Gastrocnemius medialis (tissue), 4 donors: ENCODE results near the gene LAMC3.

Experiments
- POLR2A ChIP-seq, 2 donors: fragments of 450-650 bp; IDR thresholded peaks; one replicate each; pipeline ENCODE4 v1.6.1; 2017; ENCODE audit warnings: antibody characterized with exemption in 2 of 2, mild to moderate bottlenecking in 2 of 2, moderate library complexity in 2 of 2
- TF ChIP-seq, protein P1 (sequence below), 5 experiments: fragments of 450-650 bp in 3 of 5; fragments of 200-600 bp in 2 of 5; sonication (generic) in 2 of 5; IDR thresholded peaks in 4 of 5; conservative IDR thresholded peaks in 1 of 5; 1 replicate in 4 of 5; 2 replicates in 1 of 5; pipeline ENCODE4 v1.5.1; 2016 to 2019; ENCODE audit warnings: antibody characterized with exemption in 5 of 5, mild to moderate bottlenecking in 3 of 5, moderate library complexity in 3 of 5

DNA sequence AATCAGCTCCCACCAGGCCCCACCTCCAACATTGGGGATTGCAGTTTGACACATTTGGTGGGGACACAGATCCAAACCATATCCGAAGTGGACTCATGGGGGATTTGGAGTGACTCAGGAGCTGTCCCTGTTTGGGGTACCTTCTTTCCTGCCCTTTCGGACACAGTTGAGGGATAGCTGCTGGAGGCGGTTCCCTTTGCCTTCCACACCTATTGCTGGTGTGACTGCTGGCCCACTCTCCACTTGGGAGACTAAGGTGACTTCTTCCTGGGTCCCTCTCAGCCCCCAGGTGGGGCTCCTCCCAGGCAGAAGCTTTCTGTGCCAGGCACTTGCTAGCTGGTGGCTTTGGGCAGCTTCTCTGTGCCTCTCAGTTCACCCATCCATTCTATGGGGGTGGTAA, 26.6 kb downstream of the LAMC3 start:
- TF ChIP-seq, protein P1, sequence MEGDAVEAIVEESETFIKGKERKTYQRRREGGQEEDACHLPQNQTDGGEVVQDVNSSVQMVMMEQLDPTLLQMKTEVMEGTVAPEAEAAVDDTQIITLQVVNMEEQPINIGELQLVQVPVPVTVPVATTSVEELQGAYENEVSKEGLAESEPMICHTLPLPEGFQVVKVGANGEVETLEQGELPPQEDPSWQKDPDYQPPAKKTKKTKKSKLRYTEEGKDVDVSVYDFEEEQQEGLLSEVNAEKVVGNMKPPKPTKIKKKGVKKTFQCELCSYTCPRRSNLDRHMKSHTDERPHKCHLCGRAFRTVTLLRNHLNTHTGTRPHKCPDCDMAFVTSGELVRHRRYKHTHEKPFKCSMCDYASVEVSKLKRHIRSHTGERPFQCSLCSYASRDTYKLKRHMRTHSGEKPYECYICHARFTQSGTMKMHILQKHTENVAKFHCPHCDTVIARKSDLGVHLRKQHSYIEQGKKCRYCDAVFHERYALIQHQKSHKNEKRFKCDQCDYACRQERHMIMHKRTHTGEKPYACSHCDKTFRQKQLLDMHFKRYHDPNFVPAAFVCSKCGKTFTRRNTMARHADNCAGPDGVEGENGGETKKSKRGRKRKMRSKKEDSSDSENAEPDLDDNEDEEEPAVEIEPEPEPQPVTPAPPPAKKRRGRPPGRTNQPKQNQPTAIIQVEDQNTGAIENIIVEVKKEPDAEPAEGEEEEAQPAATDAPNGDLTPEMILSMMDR (IDR thresholded peaks at IDR 0.05 in 4 of 5, conservative IDR thresholded peaks at IDR 0.05 in 1 of 5): no peak
- no peak for TF ChIP-seq POLR2A (IDR thresholded peaks at IDR 0.05)
